ENCODE results near the gene COX5A. TPM values are rescaled to one million over a fixed set of nuclear protein-coding genes. Genes with fewer than 3 reads are reported as not detected.
"Not testable (repeated sequence)": the region's sequence is repeated elsewhere in the genome, so short reads cannot be mapped to it uniquely, and the experiment has no call there.

The COX5A gene
- total and polyA plus RNA-seq, 2 of the 4 experiments (the other 2 are of a cell fraction), result 39.8 to 141 TPM

GRCh38 chr15:74917676-74918075, 20.2 kb downstream of the COX5A start:
- no peak overlapping the region for H2BK15ac ChIP-seq (ENCODE audit: low read depth, low read length)
- no TSS peak for BruUV-seq (replicated peaks)
- POLR2A ChIA-PET (ENCODE audit: unreplicated experiment), result no interaction called here
- no peak overlapping the region for H4K5ac ChIP-seq (ENCODE audit: low read depth, low read length)
- H3K9me1 ChIP-seq (ENCODE audit: insufficient read depth, low read length), result no peaks in the 10 kb centered on the region
- WGBS, 2 experiments (ENCODE audit: extremely low coverage in 2 of 2, insufficient read length in 1 of 2), result 100% methylated on average over 1 of the region's 6 CpGs; no CpG with 5 or more reads in 1 of the 2 experiments
- H2AK5ac ChIP-seq (ENCODE audit: low read depth, low read length), result no peak overlapping the region
- H3K27me3 ChIP-seq (ENCODE audit: control insufficient read depth, insufficient read depth, low read length), result no peaks in the 10 kb centered on the region
- H3K4me1 ChIP-seq (ENCODE audit: control insufficient read depth, insufficient read depth, low read length), result peaks cover 5% of the 10 kb centered on the region; the same call in 1 of the 2 replicates
- H2BK5ac ChIP-seq (ENCODE audit: low read depth, low read length, poor library complexity, severe bottlenecking), result no peak overlapping the region
- CTCF ChIA-PET, result interaction anchor here (1.6 kb wide), 1 partner anchor 16 kb away, joined by 5 read pairs; no protein-coding TSS in a partner anchor
- H3K23ac ChIP-seq (ENCODE audit: low read depth, low read length), result no peak overlapping the region
- no peaks in the 10 kb centered on the region for H3K9me3 ChIP-seq (ENCODE audit: control insufficient read depth, insufficient read depth, low read length)
- no peak overlapping the region for H4K8ac ChIP-seq (ENCODE audit: low read depth in 2 of 2, low read length in 2 of 2)
- intact Hi-C loops (cut with micrococcal nuclease) (no loop called here), dilution Hi-C loops (cut with HindIII; ENCODE audit: low sequenced_read_pairs, unreplicated experiment) (no loop called here), in situ Hi-C loops (cut with MboI; ENCODE audit: low sequenced_read_pairs) (no loop called here)
- no peak overlapping the region for H3K4me2 ChIP-seq (ENCODE audit: low read depth, low read length)
- no peak overlapping the region for H3K4me3 ChIP-seq (ENCODE audit: insufficient read depth, low read depth, low read length)
- no peak overlapping the region for H3K18ac ChIP-seq (ENCODE audit: low read depth, low read length)
- DNase-seq (peak; percentile 8), ATAC-seq (ENCODE audit: low read depth) (no peak; the same call in 1 of the 2 replicates)
- H2AK9ac ChIP-seq (replicated peaks; ENCODE audit: low read depth, low read length, poor library complexity), result no peak overlapping the region
- H3K14ac ChIP-seq (replicated peaks; ENCODE audit: low read depth, low read length), result no peak overlapping the region
- no peak overlapping the region for H3K4ac ChIP-seq (ENCODE audit: low read depth, low read length)
- no peak overlapping the region for H4K91ac ChIP-seq (ENCODE audit: insufficient read depth, low read depth, low read length)
- H3K36me3 ChIP-seq (ENCODE audit: control insufficient read depth, insufficient read depth, low read length), result peaks cover 32% of the 10 kb centered on the region
- TF ChIP-seq CEBPB (IDR thresholded peaks at IDR 0.05; ENCODE audit: low read depth, low read length) (no peak), FOS (IDR thresholded peaks at IDR 0.05; ENCODE audit: low read depth, low read length) (no peak), MAZ (IDR thresholded peaks at IDR 0.05; ENCODE audit: borderline replicate concordance, low read depth, low read length) (no peak)
- 0 out of 4 replicates have a peak, but pooled peaks cover 0 to 2% of the 10 kb centered on the region in 2 experiments for H3K79me1 ChIP-seq (ENCODE audit: low read depth in 1 of 2, low read length in 2 of 2)
- no peak overlapping the region for H3K9ac ChIP-seq (ENCODE audit: low read depth, low read length)
- no peak overlapping the region for H2BK20ac ChIP-seq (ENCODE audit: low read depth, low read length)
- no peak overlapping the region for H2AFZ ChIP-seq (replicated peaks; ENCODE audit: low read length, poor library complexity)
- H2BK120ac ChIP-seq (ENCODE audit: low read depth, low read length), result no peak overlapping the region
- H3K27ac ChIP-seq (ENCODE audit: insufficient read depth, low read length), result no peak overlapping the region
- H3K56ac ChIP-seq (ENCODE audit: extremely low read depth, insufficient read depth, low read length), result no peak overlapping the region
- no peaks in the 10 kb centered on the region; the same call in 1 of the 2 replicates for H4K20me1 ChIP-seq (ENCODE audit: insufficient read depth, low read length)

- H4K5ac ChIP-seq (ENCODE audit: low read depth, low read length); POLR2A ChIA-PET (ENCODE audit: unreplicated experiment); dilution Hi-C loops (cut with HindIII; ENCODE audit: low sequenced_read_pairs, unreplicated experiment); H2AFZ ChIP-seq (replicated peaks; ENCODE audit: low read length, poor library complexity); H3K79me1 ChIP-seq (ENCODE audit: low read depth in 1 of 2, low read length in 2 of 2); H3K56ac ChIP-seq (ENCODE audit: extremely low read depth, insufficient read depth, low read length); H4K8ac ChIP-seq (ENCODE audit: low read depth in 2 of 2, low read length in 2 of 2); BruUV-seq (replicated peaks); intact Hi-C loops (cut with micrococcal nuclease); H3K27ac ChIP-seq (ENCODE audit: insufficient read depth, low read length); H3K9ac ChIP-seq (ENCODE audit: low read depth, low read length); H2BK15ac ChIP-seq (ENCODE audit: low read depth, low read length); H4K20me1 ChIP-seq (ENCODE audit: insufficient read depth, low read length); H2BK120ac ChIP-seq (ENCODE audit: low read depth, low read length); H2AK9ac ChIP-seq (replicated peaks; ENCODE audit: low read depth, low read length, poor library complexity); H2AK5ac ChIP-seq (ENCODE audit: low read depth, low read length); H3K9me3 ChIP-seq (ENCODE audit: control insufficient read depth, insufficient read depth, low read length); H3K4ac ChIP-seq (ENCODE audit: low read depth, low read length); H3K9me1 ChIP-seq (ENCODE audit: insufficient read depth, low read length); H4K91ac ChIP-seq (ENCODE audit: insufficient read depth, low read depth, low read length); H3K27me3 ChIP-seq (ENCODE audit: control insufficient read depth, insufficient read depth, low read length); H3K18ac ChIP-seq (ENCODE audit: low read depth, low read length); H3K14ac ChIP-seq (replicated peaks; ENCODE audit: low read depth, low read length); H2BK5ac ChIP-seq (ENCODE audit: low read depth, low read length, poor library complexity, severe bottlenecking); DNase-seq; CTCF ChIA-PET; H3K4me3 ChIP-seq (ENCODE audit: insufficient read depth, low read depth, low read length); in situ Hi-C loops (cut with MboI; ENCODE audit: low sequenced_read_pairs); H2BK20ac ChIP-seq (ENCODE audit: low read depth, low read length); H3K23ac ChIP-seq (ENCODE audit: low read depth, low read length); ATAC-seq (ENCODE audit: low read depth); H3K4me2 ChIP-seq (ENCODE audit: low read depth, low read length); H3K4me1 ChIP-seq (ENCODE audit: control insufficient read depth, insufficient read depth, low read length): not testable (repeated sequence)
- peaks cover 28% of the 10 kb centered on the region for H3K36me3 ChIP-seq (ENCODE audit: control insufficient read depth, insufficient read depth, low read length)
- 100% methylated on average over 2 of the region's 8 CpGs; no CpG with 5 or more reads in 1 of the 2 experiments for WGBS, 2 experiments (ENCODE audit: extremely low coverage in 2 of 2, insufficient read length in 1 of 2)
These were observed 24.1 kb downstream of the COX5A start for GRCh38 chr15:74913799-74914198.
